Left ventricle myocardium inferior (tissue), 1 donor: Measurements from ENCODE around the gene ZNF202. TPM values are rescaled to one million over a fixed set of nuclear protein-coding genes. Genes with fewer than 3 reads are reported as not detected.
A peak's percentile ranks its signal among the peaks of the same experiment; 100 is the strongest.

Experiments used
- DNase-seq: peaks from one replicate; pipeline ENCODE4 v3.0.0-alpha.2; 2020
- H3K27ac ChIP-seq: fragments of 200-600 bp; replicated peaks from 2 replicates; pipeline ENCODE4 v1.8.0; 2021
- H3K27me3 ChIP-seq: fragments of 200-600 bp; 2 replicates; pipeline ENCODE4 v1.8.0; 2021; ENCODE audit warnings: low read depth
- H3K36me3 ChIP-seq: fragments of 200-600 bp; 2 replicates; pipeline ENCODE4 v1.8.0; 2021
- H3K4me1 ChIP-seq: fragments of 200-600 bp; 2 replicates; pipeline ENCODE4 v1.8.0; 2021
- H3K4me3 ChIP-seq: fragments of 200-600 bp; 2 replicates; pipeline ENCODE4 v1.8.0; 2021; ENCODE audit warnings: mild to moderate bottlenecking, moderate library complexity
- H3K9me3 ChIP-seq: fragments of 200-600 bp; replicated peaks from 2 replicates; pipeline ENCODE4 v1.8.0; 2021
- intact Hi-C: fragments of 100-400 bp; cut with micrococcal nuclease; formaldehyde crosslinking; loops from one replicate; pipeline ENCODE4 v1.11.0; 2022
- total RNA-seq: library from RNA; stranded (reverse); fragmentation: NEBNext Ultra II Directional; extraction: Animal tissue kit (Norgen Biotek cat#: 25700); gene quantifications from one replicate; pipeline ENCODE4 v1.2.1, GENCODE V29; 2021
- TF ChIP-seq, protein P1 (sequence below): fragments of 200-600 bp; IDR thresholded peaks from 2 replicates; pipeline ENCODE4 v1.8.0; 2021; ENCODE audit warnings: antibody characterized with exemption, mild to moderate bottlenecking, borderline replicate concordance
- donor health status: DM: no; HTN: yes; CAD: no; lungs with severe emphysema.

Gene ZNF202
- total RNA-seq, 1 donor from 2014 or later = 6.0 TPM

DNA sequence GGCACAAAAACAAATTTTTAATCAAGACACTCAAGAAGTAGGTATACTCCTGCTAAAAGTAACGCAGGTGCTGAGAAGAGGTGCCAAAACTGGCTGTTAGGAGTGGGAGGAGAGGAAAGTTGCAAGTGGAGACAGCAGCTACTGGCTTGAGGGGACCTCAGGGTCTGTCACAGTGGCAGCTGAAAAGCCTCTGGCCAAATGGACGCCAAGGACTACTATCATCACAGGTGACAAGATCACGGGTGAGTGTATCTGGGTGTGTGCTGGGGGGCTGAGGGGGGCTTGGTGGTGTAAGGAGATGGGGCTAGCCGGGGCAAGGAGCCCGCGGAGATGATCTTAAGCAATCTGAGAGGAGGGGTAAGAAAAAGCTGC, 687 bp downstream of the ZNF202 start:
- intact Hi-C loops = no loop called here
- no peak for DNase-seq

GRCh38 chr11:123738374-123738773, 3.1 kb downstream of the ZNF202 start:
- DNase-seq = no peak
- Histone ChIP-seq H3K4me3 (no peak overlapping the region), H3K27ac (no peak overlapping the region), H3K36me3 (peaks cover 9% of the 10 kb centered on the region), H3K9me3 (no peaks in the 10 kb centered on the region), H3K27me3 (no peaks in the 10 kb centered on the region), H3K4me1 (peaks cover 26% of the 10 kb centered on the region)
- intact Hi-C loops = no loop called here
- TF ChIP-seq, protein P1, sequence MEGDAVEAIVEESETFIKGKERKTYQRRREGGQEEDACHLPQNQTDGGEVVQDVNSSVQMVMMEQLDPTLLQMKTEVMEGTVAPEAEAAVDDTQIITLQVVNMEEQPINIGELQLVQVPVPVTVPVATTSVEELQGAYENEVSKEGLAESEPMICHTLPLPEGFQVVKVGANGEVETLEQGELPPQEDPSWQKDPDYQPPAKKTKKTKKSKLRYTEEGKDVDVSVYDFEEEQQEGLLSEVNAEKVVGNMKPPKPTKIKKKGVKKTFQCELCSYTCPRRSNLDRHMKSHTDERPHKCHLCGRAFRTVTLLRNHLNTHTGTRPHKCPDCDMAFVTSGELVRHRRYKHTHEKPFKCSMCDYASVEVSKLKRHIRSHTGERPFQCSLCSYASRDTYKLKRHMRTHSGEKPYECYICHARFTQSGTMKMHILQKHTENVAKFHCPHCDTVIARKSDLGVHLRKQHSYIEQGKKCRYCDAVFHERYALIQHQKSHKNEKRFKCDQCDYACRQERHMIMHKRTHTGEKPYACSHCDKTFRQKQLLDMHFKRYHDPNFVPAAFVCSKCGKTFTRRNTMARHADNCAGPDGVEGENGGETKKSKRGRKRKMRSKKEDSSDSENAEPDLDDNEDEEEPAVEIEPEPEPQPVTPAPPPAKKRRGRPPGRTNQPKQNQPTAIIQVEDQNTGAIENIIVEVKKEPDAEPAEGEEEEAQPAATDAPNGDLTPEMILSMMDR = no peak

More for the DNA sequence above, 687 bp downstream of the ZNF202 start:
- TF ChIP-seq, protein P1 = no peak
- Histone ChIP-seq H3K27me3 (no peaks in the 10 kb centered on the region), H3K27ac (peak overlapping the region; percentile 89), H3K36me3 (peaks cover 4% of the 10 kb centered on the region), H3K9me3 (no peaks in the 10 kb centered on the region), H3K4me3 (peak overlapping the region; percentile 95), H3K4me1 (peaks cover 26% of the 10 kb centered on the region)

DNA sequence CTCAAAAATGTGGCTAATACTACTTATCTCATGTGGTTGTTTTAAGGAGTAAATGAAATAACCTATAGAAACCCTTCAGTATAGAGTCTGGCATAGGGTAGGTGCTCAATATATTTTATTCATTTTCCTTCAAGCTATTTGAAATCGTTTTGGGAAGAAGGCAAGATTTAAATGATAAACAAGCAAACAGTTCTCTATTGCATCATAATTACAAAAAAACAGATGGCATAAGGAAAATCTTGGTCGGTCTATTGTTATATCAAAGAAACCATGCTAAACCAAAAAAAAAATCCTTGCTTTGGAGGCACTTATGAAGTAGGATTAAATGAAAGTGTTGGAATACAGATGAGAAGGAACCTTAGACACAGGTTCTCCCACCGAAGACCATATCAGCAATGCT, 4.7 kb downstream of the ZNF202 start:
- Histone ChIP-seq H3K27ac (no peak overlapping the region), H3K4me1 (peaks cover 18% of the 10 kb centered on the region), H3K27me3 (no peaks in the 10 kb centered on the region), H3K36me3 (peaks cover 9% of the 10 kb centered on the region), H3K4me3 (no peak overlapping the region), H3K9me3 (no peaks in the 10 kb centered on the region)
- intact Hi-C loops = no loop called here
- TF ChIP-seq, protein P1 = no peak
- DNase-seq = no peak

GRCh38 chr11:123729602-123730001, 11.9 kb downstream of the ZNF202 start:
- H3K4me1 ChIP-seq = no peaks in the 10 kb centered on the region
- no peak overlapping the region for H3K4me3 ChIP-seq
- H3K27me3 ChIP-seq = no peaks in the 10 kb centered on the region
- intact Hi-C loops = no loop called here
- no peak overlapping the region for H3K27ac ChIP-seq
- peaks cover 62% of the 10 kb centered on the region for H3K36me3 ChIP-seq
- no peak for DNase-seq
- TF ChIP-seq, protein P1 = no peak
- H3K9me3 ChIP-seq = peaks cover 17% of the 10 kb centered on the region

DNA sequence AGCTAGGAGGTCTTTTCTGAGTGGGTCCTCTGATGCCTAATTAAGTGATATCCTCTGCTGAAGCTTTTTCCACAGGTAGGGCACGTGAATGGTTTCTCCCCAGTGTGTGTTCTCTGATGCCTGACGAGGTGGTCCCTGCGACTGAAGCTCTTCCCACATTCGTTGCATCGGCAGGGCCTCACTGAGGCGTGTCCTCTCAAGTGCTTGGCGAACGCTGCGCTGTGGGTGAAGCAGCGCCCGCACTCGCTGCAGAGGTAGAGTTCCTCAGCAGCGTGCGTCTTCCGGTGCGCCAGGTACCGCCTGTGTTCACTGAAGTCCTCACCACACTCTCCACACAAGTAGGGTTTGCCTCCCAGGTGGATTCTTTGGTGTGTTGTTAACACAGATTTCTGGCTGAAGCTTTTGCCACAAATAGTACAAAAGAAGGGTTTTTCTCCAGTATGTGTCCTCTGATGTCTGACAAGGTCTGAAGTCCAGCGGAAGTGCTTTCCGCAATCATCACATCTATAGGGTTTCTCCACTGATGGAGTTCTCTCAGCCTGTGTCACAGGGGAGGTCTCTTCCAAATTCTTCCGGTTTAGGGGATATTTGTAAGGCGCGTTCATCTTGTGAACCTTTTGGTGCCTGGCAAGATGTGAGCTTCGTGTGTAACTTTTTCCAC, 15.3 kb downstream of the ZNF202 start:
- Histone ChIP-seq H3K4me3 (no peak overlapping the region), H3K27ac (no peak overlapping the region), H3K4me1 (no peaks in the 10 kb centered on the region), H3K9me3 (peaks cover 17% of the 10 kb centered on the region), H3K27me3 (no peaks in the 10 kb centered on the region), H3K36me3 (peaks cover 67% of the 10 kb centered on the region)
- no peak for DNase-seq
- intact Hi-C loops = no loop called here
- TF ChIP-seq, protein P1 = no peak
